Keratinocyte (primary cell): ENCODE measurements around the gene PJA1.

Experiments
- CTCF ChIP-seq, 3 experiments: IDR thresholded peaks in 1 of 3; conservative IDR thresholded peaks in 1 of 3; optimal IDR thresholded peaks in 1 of 3; 2 replicates in 2 of 3; 3 replicates in 1 of 3; pipeline versions ENCODE3 to v1.5.1; 2011; ENCODE audit warnings: low read length in 3 of 3, mild to moderate bottlenecking in 3 of 3, moderate library complexity in 2 of 3, control low read depth in 1 of 3, inconsistent platforms in 1 of 3; ENCODE audit not compliant: insufficient read depth in 2 of 3; ENCODE audit errors: extremely low read depth in 1 of 3
- EZH2 ChIP-seq: IDR thresholded peaks from one replicate; pipeline ENCODE4 v1.6.1; 2012; ENCODE audit warnings: inconsistent platforms, mild to moderate bottlenecking, low read length, moderate library complexity

GRCh38 chrX:69210581-69210980, 45.3 kb upstream of the PJA1 start:
- no peak for TF ChIP-seq CTCF (optimal IDR thresholded peaks at IDR 0.05 in 1 of 3, IDR thresholded peaks at IDR 0.05 in 1 of 3, conservative IDR thresholded peaks at IDR 0.05 in 1 of 3; ENCODE audit: extremely low read depth in 1 of 3, insufficient read depth in 2 of 3, low read length in 3 of 3)
- no peak for TF ChIP-seq EZH2
